ENCODE results near the gene REPIN1. TPM values are rescaled to one million over a fixed set of nuclear protein-coding genes. Genes with fewer than 3 reads are reported as not detected.

REPIN1 gene
- total RNA-seq, 1 experiment from 2014 or later: 124 TPM

DNA sequence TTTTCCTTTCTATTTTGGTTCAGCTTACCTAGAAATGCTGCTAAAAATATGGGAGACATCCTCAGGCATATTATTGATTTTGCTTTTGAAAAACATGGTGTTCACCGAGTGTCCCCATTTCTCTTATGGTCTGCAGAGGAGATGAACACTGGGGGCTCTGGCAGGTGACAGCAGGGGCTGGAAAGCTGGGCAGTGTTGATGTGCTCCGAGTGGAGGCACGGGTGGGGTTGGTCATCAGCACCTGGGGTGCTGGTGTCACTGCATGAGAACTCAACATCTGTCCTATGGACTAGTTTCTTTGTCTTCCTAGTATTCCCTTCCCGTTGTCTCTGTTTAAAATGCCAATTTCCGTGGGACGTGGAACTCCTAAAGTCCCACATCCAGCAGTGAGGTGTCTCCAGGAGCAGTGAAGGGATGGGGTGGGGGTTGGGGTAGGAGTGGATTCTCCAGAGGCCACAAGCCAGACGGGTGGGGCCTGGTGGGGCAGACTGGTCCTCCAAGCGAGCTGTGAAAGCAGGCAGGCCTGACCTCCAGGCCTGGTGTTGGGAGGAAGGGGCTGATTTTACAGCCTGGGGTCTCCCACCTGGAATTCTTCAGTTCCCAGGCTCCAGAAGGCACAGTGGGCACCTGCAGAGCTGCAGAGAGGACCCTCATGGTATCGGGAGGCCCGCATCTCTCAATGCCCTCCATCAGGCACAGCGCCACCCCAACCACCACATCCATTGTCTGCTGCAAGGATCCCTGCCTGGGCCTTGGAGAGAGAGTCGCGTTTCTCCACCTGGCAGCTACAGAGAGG, 35.0 kb downstream of the REPIN1 start:
- H3K27ac ChIP-seq (ENCODE audit: low read length): no peak overlapping the region
- intact Hi-C loops (cut with micrococcal nuclease): loop anchor here (2.0 kb wide), 1 partner anchor 13 kb away; no protein-coding TSS in a partner anchor

DNA sequence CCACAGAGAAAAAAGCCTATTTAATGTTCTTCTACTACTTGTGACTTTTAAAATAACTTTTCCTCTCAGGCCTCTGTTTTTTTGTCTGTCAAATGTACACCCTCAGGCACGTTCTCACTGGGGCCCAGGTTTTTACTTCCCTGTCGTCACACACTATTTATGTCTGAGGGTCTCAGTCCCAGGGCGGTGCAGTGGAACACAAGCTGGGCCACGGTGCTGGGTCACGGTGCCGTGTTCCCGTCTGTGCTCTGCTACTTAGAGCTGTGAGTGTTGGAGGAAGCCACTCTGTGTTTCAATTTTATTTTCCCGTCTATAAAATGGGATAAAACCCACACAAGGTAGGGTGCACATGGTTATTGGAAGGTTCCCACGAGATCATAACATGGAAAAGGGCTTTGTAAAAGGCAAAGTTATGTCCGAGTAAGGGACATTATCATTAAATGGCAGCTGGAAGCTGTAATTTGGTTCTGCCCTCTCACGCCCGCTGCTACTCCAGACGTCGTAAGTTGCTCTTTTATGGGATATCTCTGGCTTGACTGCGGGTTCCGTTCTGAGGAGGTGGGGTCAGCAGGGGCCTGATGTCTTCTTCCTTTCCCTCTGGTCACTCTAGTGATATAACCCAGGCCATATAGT, 35.7 kb downstream of the REPIN1 start:
- Histone ChIP-seq H3K9me3 (ENCODE audit: low read length) (no peaks in the 10 kb centered on the region), H3K27ac (ENCODE audit: low read length) (no peak overlapping the region), H3K4me1 (ENCODE audit: insufficient read depth, low read length) (peaks cover 25% of the 10 kb centered on the region), H2AFZ (ENCODE audit: low read length) (peak overlapping the region; percentile 99), H3K27me3 (ENCODE audit: low read length) (no peaks in the 10 kb centered on the region), H3K36me3 (ENCODE audit: low read depth, low read length) (no peaks in the 10 kb centered on the region), H3K79me2 (ENCODE audit: low read length) (no peaks in the 10 kb centered on the region), H3F3A (ENCODE audit: low read length, unreplicated experiment) (no peaks in the 10 kb centered on the region), H3K4me2 (ENCODE audit: low read length) (peak overlapping the region; percentile 99), H3K9ac (ENCODE audit: low read length) (peak overlapping the region; percentile 88), H3K4me3 (ENCODE audit: low read length) (peak overlapping the region; percentile 78), H3K9me2 (replicated peaks; ENCODE audit: low read length) (no peaks in the 10 kb centered on the region), H4K20me1 (ENCODE audit: low read length) (no peaks in the 10 kb centered on the region)
- ATAC-seq (no peak), DNase-seq (no peak)
- TF ChIP-seq, protein P1, sequence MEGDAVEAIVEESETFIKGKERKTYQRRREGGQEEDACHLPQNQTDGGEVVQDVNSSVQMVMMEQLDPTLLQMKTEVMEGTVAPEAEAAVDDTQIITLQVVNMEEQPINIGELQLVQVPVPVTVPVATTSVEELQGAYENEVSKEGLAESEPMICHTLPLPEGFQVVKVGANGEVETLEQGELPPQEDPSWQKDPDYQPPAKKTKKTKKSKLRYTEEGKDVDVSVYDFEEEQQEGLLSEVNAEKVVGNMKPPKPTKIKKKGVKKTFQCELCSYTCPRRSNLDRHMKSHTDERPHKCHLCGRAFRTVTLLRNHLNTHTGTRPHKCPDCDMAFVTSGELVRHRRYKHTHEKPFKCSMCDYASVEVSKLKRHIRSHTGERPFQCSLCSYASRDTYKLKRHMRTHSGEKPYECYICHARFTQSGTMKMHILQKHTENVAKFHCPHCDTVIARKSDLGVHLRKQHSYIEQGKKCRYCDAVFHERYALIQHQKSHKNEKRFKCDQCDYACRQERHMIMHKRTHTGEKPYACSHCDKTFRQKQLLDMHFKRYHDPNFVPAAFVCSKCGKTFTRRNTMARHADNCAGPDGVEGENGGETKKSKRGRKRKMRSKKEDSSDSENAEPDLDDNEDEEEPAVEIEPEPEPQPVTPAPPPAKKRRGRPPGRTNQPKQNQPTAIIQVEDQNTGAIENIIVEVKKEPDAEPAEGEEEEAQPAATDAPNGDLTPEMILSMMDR (conservative IDR thresholded peaks at IDR 0.05; ENCODE audit: low read depth, low read length): no peak
- no peak for TF ChIP-seq EZH2 (IDR thresholded peaks at IDR 0.05; ENCODE audit: low read length, unreplicated experiment)
- no peak for TF ChIP-seq EZH2phosphoT487 (IDR thresholded peaks at IDR 0.05; ENCODE audit: borderline replicate concordance, low read length)
- BruUV-seq (replicated peaks): TSS peak; percentile 89
- ChIA-PET POLR2A (ENCODE audit: unreplicated experiment) (no interaction called here), CTCF (no interaction called here)
- intact Hi-C loops (cut with micrococcal nuclease): loop anchor here (2.0 kb wide), 1 partner anchor 13 kb away; no protein-coding TSS in a partner anchor

More for the DNA sequence above, 35.0 kb downstream of the REPIN1 start:
- no peaks in the 10 kb centered on the region for H3F3A ChIP-seq (ENCODE audit: low read length, unreplicated experiment)
- H3K9ac ChIP-seq (ENCODE audit: low read length): no peak overlapping the region
- H3K9me2 ChIP-seq (replicated peaks; ENCODE audit: low read length): no peaks in the 10 kb centered on the region
- peaks cover 29% of the 10 kb centered on the region for H3K4me1 ChIP-seq (ENCODE audit: insufficient read depth, low read length)
- H3K27me3 ChIP-seq (ENCODE audit: low read length): no peaks in the 10 kb centered on the region
- no peak for ATAC-seq
- BruUV-seq (replicated peaks): no TSS peak
- no peak overlapping the region for H2AFZ ChIP-seq (ENCODE audit: low read length)
- TF ChIP-seq, protein P1 (conservative IDR thresholded peaks at IDR 0.05; ENCODE audit: low read depth, low read length): no peak
- TF ChIP-seq EZH2 (IDR thresholded peaks at IDR 0.05; ENCODE audit: low read length, unreplicated experiment) (no peak), EZH2phosphoT487 (IDR thresholded peaks at IDR 0.05; ENCODE audit: borderline replicate concordance, low read length) (no peak)
- no peaks in the 10 kb centered on the region for H3K79me2 ChIP-seq (ENCODE audit: low read length)
- no peak overlapping the region for H3K4me2 ChIP-seq (ENCODE audit: low read length)
- ChIA-PET POLR2A (ENCODE audit: unreplicated experiment) (no interaction called here), CTCF (no interaction called here)
- no peak overlapping the region for H3K4me3 ChIP-seq (ENCODE audit: low read length)
- no peak for DNase-seq
- H4K20me1 ChIP-seq (ENCODE audit: low read length): no peaks in the 10 kb centered on the region
- no peaks in the 10 kb centered on the region for H3K9me3 ChIP-seq (ENCODE audit: low read length)
- H3K36me3 ChIP-seq (ENCODE audit: low read depth, low read length): no peaks in the 10 kb centered on the region
